AG20443 (cell line): ENCODE data around the gene IDI2.
"Not testable (repeated sequence)": the region's sequence is repeated elsewhere in the genome, so short reads cannot be mapped to it uniquely, and the experiment has no call there.

Experiments
- DNase-seq: peaks from one replicate; pipeline ENCODE4 v3.0.0; 2012; ENCODE audit warnings: low spot score, mixed read lengths

The IDI2 gene

GRCh38 chr10:1047937-1048336, 22.3 kb upstream of the IDI2 start:
- DNase-seq: no peak

GRCh38 chr10:1045415-1045814, 19.8 kb upstream of the IDI2 start:
- DNase-seq: no peak

GRCh38 chr10:1044964-1045363, 19.3 kb upstream of the IDI2 start:
- DNase-seq: no peak

DNA sequence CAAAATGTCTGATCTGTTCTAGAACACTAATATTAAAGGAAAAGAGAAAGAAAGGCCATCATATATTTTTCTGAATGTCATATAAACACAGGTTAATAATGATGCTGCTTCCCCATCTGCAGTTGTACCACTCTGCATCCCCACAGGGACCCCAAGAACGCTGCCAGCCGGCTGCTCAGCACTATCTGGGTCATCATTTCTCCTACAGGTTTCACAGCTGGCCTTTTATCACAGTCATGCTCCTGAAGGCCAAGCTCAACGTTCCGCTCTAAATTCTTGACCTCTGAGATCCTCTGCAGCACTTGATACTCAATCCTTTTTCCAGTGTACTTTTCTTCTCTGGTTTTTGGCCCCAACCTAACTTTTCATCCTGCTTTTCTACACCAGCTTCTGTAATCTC, 18.5 kb upstream of the IDI2 start:
- DNase-seq: no peak

DNA sequence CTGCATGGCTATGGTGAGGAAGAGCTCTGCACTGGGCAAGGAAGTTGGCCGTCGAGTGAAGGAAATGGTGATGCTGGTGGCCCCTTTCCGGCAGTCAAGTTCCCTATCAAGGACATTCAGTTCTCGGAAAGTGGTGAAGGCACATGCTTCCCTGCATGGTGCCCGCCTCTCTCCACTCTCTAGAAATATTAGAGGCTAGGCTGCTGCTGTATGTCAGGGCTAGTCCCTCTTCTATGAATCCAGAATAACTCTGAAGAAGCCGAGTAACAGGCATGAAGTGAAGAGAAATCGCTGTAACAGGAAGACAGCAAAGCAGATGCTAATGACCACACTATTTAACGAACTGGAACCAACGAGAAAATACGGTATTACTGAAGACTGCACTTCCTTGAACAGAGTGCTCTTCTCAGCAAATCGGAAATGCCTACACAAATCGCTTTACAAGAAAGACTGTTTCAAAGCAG, 17.9 kb upstream of the IDI2 start:
- DNase-seq: no peak

DNA sequence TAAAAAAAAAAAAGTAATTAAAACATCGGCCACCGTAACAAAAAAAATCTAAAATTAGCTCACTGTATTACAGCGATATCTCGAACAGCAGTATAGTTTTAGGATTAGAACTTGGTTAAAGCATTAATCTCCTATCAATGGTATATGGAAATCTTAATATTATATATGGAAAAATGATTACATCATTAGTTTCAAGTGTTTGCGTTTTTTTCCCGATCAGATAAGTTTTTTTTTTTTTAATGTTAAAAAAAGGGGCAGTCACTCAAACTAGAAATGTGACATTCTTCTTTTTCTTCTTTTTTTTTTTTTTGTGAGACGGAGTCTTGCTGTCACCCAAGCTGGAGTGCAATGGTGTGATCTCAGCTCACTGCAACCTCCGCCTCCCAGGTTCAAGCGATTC, 15.9 kb upstream of the IDI2 start:
- DNase-seq: no peak

GRCh38 chr10:1040133-1040532, 14.5 kb upstream of the IDI2 start:
- DNase-seq: no peak

- not testable (repeated sequence) for DNase-seq
Measured at GRCh38 chr10:1038769-1039168, 13.1 kb upstream of the IDI2 start.

GRCh38 chr10:1037098-1037497, 11.4 kb upstream of the IDI2 start:
- DNase-seq: no peak

DNA sequence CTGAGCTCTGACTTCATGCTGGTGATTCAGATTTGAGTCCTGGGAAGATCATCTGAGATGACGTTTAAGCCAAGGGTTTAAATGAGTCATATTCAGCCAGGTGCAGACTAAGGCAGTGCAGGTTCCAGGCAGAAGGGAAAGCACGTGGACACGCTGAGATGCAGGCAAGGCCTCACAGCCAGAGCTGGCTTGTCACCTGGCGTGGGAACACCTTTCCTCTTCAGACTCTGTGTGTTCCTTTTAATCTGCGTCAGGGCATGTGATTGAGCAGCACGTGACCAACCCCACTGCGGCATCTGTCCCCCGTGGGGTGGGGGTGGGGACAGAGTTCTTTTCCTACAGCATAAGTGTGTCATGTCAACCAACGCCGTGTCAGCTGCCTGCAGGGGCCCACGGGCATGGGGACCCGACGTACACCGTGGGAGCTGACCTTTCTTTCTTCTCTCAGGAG, 10.7 kb upstream of the IDI2 start:
- no peak for DNase-seq

DNA sequence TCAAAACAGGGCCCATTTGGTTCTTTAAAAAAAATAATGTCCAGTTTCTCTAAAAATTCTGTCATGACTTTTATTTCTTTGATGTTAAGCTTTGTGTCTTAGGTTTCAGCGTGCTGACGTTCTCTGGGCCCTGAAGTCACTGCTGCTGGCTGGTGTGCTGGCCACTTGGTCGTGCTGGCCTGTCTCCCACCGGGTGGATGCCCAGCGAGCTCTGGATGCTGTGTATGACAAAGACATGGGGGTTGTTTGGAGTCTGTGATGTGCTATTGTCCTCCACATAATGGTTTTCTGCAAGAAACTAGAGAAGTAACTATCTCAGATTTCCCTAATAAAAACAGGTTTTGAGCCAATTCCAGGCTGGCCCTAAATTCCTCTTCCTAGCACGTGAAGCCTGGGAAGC, 9.5 kb upstream of the IDI2 start:
- peak; percentile 54 for DNase-seq

GRCh38 chr10:1034758-1035157, 9.1 kb upstream of the IDI2 start:
- DNase-seq: peak; percentile 29

DNA sequence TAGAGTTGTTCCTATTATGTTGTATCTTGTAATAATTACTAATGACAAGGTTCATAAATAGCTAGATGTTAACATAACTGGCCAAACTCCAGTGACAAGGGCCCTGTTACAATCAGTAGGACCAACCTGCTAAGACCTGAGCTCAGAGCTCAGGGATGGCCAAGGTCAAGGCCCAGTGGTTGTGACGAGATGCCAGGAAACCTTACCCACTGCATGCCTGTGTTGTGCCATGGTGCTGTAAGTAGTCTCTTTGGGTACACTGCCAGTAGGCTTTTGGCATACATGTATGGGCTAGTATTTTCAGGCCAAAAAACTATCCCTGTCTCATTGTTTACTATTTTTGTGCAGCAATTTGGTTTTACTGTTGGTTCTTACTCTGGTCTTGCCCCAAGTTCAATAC, 7.9 kb upstream of the IDI2 start:
- DNase-seq: no peak

- no peak for DNase-seq
Measured at GRCh38 chr10:1029838-1030237, 4.2 kb upstream of the IDI2 start.

DNA sequence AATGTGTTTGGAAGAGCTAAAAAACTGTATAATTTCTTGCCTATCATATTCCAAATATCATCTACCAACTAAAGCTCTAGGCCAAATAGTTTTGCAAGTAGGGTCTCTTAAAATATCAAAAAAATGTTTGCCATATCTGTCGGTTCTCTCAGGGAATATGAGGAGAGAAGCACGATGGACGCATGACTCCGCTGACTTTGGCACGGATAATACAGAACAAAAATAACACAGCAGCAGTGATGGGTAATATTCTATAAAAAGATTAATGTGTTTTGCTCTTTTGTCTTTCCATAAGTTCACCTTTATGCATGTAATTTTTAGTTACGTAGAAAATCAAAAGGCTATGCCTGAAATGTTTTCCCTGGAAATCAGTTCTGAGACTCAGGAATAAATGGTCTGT, 919 bp upstream of the IDI2 start:
- no peak for DNase-seq

GRCh38 chr10:1024103-1024502, 1.6 kb downstream of the IDI2 start:
- no peak for DNase-seq

GRCh38 chr10:1022413-1022812, 3.2 kb downstream of the IDI2 start:
- DNase-seq: no peak

DNA sequence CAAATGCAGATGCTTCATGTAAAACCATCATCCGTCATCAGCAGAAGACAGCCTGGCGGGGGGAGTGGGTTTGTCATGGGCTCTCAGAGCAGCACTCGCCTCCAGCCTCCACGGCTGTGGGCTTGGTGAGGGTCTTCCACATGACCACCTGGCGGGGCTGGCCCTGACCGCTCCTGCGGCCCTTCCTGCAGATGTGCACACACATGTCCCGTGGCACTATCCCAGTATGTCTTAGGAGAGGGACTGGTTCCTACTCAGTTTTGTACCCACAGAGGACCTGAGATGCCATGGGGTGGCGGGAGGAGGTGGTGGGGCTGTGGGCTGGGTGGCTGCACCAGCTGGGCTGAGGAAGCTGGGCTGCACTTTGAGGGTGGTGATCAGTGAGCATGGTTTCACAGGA, 4.7 kb downstream of the IDI2 start:
- DNase-seq: no peak

DNA sequence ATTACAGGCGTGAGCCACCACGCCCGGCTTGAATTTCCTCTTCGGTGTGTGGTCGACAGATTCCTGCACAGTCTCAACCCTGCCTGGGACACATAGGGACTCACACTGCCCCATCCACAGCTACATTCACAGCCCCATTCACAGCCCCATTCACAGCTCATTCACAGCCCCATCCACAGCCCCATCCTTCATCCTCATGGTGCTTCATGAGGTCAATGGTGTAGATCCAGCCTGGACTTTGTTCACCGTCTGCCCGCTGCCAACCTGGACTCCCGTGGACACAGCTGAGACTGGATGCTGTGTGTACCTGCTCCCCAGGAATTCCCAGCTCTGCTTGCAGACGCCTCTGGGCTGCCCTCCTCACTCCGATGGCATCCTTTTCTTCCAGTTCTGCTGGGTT, 5.2 kb downstream of the IDI2 start:
- no peak for DNase-seq

GRCh38 chr10:1019362-1019761, 6.3 kb downstream of the IDI2 start:
- DNase-seq: no peak

GRCh38 chr10:1015688-1016087, 10.0 kb downstream of the IDI2 start:
- DNase-seq: no peak

- no peak for DNase-seq
Measured at GRCh38 chr10:1011696-1012095, 14.0 kb downstream of the IDI2 start.

- no peak for DNase-seq
Measured at GRCh38 chr10:1010703-1011102, 15.0 kb downstream of the IDI2 start.

DNA sequence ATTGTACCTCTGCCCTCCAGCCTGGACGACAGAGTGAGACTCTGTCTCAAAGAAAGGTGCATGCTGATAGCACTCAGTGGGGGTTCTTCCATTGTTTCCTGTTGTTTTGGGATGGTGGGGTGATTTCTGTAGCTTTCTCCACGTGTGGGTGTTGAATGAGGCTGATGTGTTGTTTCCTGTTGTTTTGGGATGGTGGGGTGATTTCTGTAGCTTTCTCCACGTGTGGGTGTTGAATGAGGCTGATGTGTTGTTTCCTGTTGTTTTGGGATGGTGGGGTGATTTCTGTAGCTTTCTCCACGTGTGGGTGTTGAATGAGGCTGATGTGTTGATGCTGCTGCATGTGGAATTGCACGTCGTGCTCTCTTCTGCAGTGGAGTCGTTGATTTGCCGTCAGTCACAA, 15.7 kb downstream of the IDI2 start:
- DNase-seq: not testable (repeated sequence)

- DNase-seq: no peak
Measured at GRCh38 chr10:1009071-1009494, 16.6 kb downstream of the IDI2 start.
